ENCODE measurements around the gene BORCS6. TPM values are rescaled to one million over a fixed set of nuclear protein-coding genes. Genes with fewer than 3 reads are reported as not detected.

Gene BORCS6
- total and polyA plus RNA-seq, 2 of the 13 experiments (the other 11 are each of a cell fraction or from before 2014, with no cell fraction given), result 2.0 to 5.1 TPM

GRCh38 chr17:8186787-8187516 lies 3.0 kb downstream of the BORCS6 start (continued):
- TF ChIP-seq THAP7 (CRISPR knock-in tag; IDR thresholded peaks at IDR 0.05) (peak; percentile 71; the same call in 1 of the 2 replicates), CAMTA2 (CRISPR knock-in tag; IDR thresholded peaks at IDR 0.05; ENCODE audit: borderline replicate concordance) (peak; percentile 39), ZNF510 (CRISPR knock-in tag; IDR thresholded peaks at IDR 0.05; ENCODE audit: low read depth) (0 out of 2 replicates have a peak, but pooled peaks have one; percentile 17), SMYD3 (CRISPR knock-in tag; IDR thresholded peaks at IDR 0.05) (peak; percentile 60; the same call in 1 of the 2 replicates), MLX (CRISPR knock-in tag; IDR thresholded peaks at IDR 0.05) (peak; percentile 32; the same call in 1 of the 2 replicates), KDM1A (CRISPR knock-in tag; IDR thresholded peaks at IDR 0.05) (peak; percentile 35; the same call in 1 of the 2 replicates), MXD1 (CRISPR knock-in tag; IDR thresholded peaks at IDR 0.05) (peak; percentile 16; the same call in 1 of the 2 replicates), ZNF362 (CRISPR knock-in tag; IDR thresholded peaks at IDR 0.05; ENCODE audit: borderline replicate concordance) (peak; percentile 54; the same call in 1 of the 2 replicates), KDM2A (CRISPR knock-in tag; IDR thresholded peaks at IDR 0.05; ENCODE audit: borderline replicate concordance, low read depth) (peak; percentile 50; the same call in 1 of the 2 replicates), ZNF788 (CRISPR knock-in tag; IDR thresholded peaks at IDR 0.05; ENCODE audit: borderline replicate concordance) (peak; percentile 70; the same call in 1 of the 2 replicates), NFE2L2 (IDR thresholded peaks at IDR 0.05; ENCODE audit: low read length) (0 out of 2 replicates have a peak, but pooled peaks have one; percentile 2), ZEB1 (IDR thresholded peaks at IDR 0.05; ENCODE audit: insufficient replicate concordance, low read depth) (peak; percentile 58), ONECUT2 (CRISPR knock-in tag; IDR thresholded peaks at IDR 0.05) (0 out of 2 replicates have a peak, but pooled peaks have one; percentile 35), NR2F6 (IDR thresholded peaks at IDR 0.05) (no peak; the same call in 1 of the 2 replicates), NR2F6 (CRISPR knock-in tag; IDR thresholded peaks at IDR 0.05) (0 out of 2 replicates have a peak, but pooled peaks have one; percentile 8), DRAP1 (CRISPR knock-in tag; IDR thresholded peaks at IDR 0.05) (peak; percentile 94), TRAFD1 (CRISPR knock-in tag; IDR thresholded peaks at IDR 0.05; ENCODE audit: borderline replicate concordance) (no peak), CBFB (CRISPR knock-in tag; IDR thresholded peaks at IDR 0.05) (peak; percentile 85), LBX2 (CRISPR knock-in tag; IDR thresholded peaks at IDR 0.05; ENCODE audit: borderline replicate concordance) (0 out of 2 replicates have a peak, but pooled peaks have one; percentile 58), GABPB1 (CRISPR knock-in tag; IDR thresholded peaks at IDR 0.05) (peak; percentile 67), MIER3 (CRISPR knock-in tag; IDR thresholded peaks at IDR 0.05; ENCODE audit: borderline replicate concordance) (peak; percentile 55; the same call in 1 of the 2 replicates), RFXAP (CRISPR knock-in tag; IDR thresholded peaks at IDR 0.05; ENCODE audit: borderline replicate concordance) (peak; percentile 47), ZNF432 (CRISPR knock-in tag; IDR thresholded peaks at IDR 0.05; ENCODE audit: borderline replicate concordance) (0 out of 2 replicates have a peak, but pooled peaks have one; percentile 15), SMAD1 (CRISPR knock-in tag; IDR thresholded peaks at IDR 0.05; ENCODE audit: borderline replicate concordance, low read depth) (peak; percentile 63; the same call in 1 of the 2 replicates)

Data from HepG2 (cell line).